ENCODE data around the gene FSTL4.

DNA sequence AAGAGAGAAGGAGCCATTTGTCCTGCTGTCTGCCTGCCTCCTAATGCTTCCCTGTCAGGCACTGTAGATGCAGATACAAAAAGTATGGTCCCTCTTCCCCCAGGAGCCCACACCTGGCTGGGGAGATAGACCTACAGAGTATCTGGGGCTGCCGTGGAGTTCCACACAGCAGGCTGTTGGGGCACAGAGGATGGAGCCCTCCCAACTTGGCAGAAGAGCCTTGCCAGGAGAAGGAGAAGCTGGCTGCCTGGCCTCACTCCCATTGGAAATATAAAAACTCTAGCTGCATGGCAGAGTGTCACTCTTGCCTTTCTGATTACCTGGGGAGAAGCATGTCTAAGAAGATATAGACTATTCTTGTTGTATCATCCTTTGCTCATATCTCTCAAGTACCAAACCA lies 160.4 kb downstream of the FSTL4 start:
- no peak for TF ChIP-seq POLR2AphosphoS5 (IDR thresholded peaks at IDR 0.05)
- no peak for TF ChIP-seq CTCF (IDR thresholded peaks at IDR 0.05)
- no peak for TF ChIP-seq POLR2A (IDR thresholded peaks at IDR 0.05)

Data from prostate gland (tissue), 2 donors.